GM12865 (cell line): ENCODE data around the gene CLBA1.

Experiments used
- DNase-seq: peaks from one replicate; pipeline ENCODE4 v3.0.0; 2010; ENCODE audit warnings: low read depth
- H3K4me3 ChIP-seq: 2 replicates; pipeline ENCODE4 v1.5.1; 2011; ENCODE audit warnings: mild to moderate bottlenecking, low read depth, low read length, control low read depth
- TF ChIP-seq, protein P1 (sequence below): IDR thresholded peaks from 2 replicates; pipeline ENCODE4 v1.5.1; 2011; ENCODE audit warnings: low read length, control low read depth, low read depth, inconsistent platforms; ENCODE audit not compliant: insufficient read depth; ENCODE audit errors: missing control alignments

Gene CLBA1

DNA sequence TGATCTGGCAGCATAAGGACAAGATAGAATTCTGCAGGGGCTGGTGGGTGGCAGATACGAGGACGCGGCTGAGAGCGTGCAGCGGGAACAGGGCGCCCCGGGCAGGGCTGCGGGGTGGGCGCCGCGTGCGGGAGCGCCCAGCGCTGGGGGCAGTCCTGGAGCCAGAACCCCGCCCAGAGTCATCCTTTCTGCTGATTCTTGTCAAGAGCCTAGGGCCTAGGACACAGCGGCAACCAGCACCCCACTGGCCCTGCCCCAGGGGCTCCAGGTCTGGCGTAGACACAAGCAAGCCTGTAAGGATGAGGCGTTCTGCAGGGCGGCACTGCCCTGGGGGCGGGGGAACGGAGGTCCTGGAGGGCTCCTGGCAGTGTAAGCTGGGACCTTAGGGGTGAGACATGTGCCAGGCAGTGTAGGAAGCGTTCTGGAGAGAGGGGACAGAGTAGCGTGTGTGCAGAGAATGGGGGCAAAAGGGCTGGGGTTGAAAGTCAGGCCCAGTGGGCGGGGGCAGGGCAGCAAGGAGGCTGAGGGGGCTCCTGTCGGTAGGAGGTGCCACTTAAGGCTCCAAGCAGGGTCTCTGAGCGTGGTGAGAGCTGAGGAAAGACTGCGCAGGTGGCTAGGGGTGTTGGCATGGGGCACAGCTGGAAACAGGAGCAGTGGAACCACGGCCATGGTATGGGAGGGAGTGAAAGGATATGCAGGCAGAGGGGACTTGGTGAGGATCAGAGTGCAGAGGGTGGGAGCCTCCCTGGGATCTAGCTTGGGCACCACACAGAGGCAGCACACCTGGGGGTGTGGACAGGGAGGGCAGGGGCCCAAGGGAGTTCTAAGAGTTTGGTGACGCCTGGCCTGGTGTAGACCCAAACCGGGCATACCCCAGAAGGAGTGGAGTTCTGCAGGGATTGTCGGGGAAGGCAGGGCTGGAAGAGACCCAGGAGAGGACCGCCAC lies 6.6 kb upstream of the CLBA1 start:
- no peak overlapping the region for H3K4me3 ChIP-seq
- DNase-seq, result no peak
- TF ChIP-seq, protein P1, sequence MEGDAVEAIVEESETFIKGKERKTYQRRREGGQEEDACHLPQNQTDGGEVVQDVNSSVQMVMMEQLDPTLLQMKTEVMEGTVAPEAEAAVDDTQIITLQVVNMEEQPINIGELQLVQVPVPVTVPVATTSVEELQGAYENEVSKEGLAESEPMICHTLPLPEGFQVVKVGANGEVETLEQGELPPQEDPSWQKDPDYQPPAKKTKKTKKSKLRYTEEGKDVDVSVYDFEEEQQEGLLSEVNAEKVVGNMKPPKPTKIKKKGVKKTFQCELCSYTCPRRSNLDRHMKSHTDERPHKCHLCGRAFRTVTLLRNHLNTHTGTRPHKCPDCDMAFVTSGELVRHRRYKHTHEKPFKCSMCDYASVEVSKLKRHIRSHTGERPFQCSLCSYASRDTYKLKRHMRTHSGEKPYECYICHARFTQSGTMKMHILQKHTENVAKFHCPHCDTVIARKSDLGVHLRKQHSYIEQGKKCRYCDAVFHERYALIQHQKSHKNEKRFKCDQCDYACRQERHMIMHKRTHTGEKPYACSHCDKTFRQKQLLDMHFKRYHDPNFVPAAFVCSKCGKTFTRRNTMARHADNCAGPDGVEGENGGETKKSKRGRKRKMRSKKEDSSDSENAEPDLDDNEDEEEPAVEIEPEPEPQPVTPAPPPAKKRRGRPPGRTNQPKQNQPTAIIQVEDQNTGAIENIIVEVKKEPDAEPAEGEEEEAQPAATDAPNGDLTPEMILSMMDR, result no peak

DNA sequence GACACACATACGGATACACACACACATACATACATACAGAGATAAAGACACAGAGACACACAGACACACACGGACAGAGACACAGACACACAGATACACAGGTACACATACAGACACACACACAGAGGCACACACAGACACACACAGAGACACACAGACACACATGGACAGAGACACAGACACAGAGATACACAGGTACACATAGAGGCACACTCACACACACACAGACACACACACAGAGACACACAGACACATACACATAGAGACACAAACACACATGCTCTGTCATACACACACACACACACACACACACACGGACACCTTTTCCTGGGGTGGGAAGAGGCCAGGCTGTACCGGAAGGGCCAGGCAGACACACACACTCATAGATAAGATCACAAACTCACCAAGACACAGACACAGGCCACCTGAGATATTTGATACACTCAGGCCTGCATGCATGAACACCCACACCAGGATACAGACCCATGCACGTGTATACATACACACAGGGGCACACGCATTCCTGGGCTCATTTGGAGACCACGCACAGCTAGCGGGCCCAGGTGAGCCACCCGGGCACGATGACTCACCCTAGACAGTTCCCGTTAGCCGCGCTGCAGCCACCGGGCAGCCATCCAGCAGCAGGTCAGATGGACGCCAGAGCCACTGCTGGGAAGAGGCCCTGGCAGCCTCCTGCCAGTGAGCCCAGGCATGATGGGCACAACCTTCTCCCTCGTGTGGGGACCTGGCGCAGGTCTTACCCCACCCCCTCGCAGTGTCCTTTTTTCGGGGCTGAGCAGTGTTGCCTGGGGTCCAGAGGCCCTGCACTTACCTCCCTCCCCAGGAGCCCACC lies 5.6 kb upstream of the CLBA1 start:
- TF ChIP-seq, protein P1, result no peak
- DNase-seq, result no peak
- no peak overlapping the region for H3K4me3 ChIP-seq

DNA sequence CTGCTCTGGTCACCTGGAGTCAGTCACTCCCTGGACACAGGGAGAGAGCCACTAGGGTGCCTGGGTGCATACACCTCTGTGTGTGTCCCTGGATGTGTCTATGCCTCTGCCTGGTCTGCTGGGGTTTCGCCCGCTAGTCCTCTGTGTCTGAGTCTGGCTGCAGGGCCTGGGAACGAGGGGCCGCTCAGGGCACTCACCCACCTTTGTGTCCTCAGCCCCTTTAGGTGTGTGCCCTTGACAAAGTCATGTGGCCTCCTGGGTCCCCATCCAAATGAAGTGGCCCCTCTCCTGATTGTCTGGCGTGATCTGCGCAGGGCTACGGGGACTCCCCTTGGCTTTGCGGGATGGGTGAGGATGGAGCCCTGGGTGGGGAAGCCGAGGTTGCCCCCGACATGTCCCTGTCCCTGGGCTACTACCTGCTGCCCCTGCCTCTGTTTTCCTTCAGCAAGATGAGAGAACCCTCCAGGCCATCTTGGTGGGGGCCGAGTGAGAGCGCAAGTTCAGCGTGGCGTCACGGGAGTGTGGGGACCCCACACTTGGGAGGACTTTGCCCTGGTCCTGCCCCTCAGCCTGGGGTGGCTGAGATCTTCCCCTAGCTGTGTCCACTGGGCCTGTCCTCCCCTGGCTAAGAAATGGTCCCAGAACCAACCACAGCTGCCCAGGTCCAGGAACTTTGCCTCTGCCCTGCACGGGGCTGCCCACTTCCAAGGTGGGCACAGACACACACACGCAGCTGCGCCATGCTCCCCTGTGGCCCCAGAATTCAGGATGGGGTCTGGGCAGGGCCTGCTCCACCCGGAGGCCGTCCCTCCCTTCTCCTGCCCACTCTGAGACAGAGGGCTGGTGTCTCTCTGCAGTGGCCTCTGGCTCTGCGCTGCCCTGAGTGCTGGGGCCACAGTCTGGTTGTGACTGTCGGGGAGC lies 4.7 kb upstream of the CLBA1 start:
- no peak for DNase-seq
- TF ChIP-seq, protein P1, result no peak
- no peak overlapping the region for H3K4me3 ChIP-seq

DNA sequence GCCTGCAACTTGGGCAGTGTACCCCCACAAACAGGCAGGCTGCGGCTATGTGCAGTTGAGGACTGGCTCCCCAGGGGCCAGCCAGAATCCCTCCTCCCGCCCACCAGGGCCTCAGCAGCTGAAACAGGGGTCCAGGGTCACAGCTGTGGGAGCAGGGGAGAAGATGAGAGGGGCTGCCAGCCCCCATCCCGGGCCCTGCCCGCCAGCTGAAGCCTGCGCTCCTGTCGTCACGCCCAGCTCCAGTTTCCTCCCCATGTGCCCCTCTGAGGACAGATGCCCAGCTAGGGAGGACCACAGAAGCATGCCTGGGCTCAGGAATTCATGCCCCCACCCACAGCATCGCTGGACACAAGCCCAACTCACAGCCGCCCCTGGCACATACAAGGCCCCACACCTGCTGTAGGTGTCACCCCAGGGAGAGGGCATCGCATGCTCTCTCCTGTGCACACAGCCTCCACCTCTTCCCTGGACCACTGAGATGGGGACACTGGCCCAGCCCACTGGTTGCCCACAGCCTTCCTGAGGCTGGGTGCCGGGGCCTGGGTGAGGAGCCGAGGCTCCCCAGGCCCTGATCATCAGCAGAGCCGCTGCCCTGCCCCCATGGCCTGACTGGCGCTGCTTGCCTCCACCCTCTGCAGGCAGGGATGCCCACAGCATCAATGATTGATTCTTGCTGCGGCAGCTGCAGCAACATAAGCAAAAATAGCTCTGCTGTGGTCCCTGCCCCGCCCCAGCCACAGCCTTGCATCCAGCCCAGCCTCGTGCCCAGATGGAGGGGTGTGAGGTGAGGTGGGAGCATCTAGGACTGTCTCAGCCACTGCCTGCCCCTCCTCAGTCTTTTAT lies 3.7 kb upstream of the CLBA1 start:
- TF ChIP-seq, protein P1, result no peak
- H3K4me3 ChIP-seq, result no peak overlapping the region
- DNase-seq, result no peak

DNA sequence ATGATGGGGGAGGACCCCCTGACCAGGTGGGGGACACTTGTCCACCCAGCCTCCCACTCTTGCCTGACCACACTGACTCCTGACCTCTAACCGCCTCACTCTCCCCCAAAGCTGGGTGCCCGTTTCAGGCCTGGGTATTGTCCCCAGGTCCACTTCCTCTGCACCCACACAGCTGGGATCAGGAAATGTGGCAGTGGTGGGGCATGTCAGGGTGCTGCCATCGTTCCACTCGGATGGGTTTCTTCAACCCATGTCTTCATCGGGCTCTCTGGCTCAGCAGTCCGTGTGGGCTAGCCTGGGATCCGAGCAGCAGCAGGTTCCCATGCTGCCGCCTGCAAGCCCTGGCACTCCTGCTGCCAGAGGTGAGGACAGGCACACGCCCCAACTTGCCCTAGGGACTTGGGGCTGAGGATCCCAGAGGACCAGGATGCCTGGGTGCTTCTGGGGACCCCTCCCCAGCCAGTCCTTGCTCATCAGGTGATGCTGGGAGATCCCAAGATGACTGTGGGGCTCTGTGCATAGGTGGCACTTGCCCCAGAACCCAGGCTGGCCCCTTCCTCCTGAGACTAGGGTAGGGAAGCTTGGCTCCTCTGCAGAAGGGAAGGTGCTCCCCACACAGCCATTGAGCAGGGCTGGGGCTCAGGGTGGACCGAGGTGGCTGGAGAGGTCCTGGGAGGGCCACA lies 2.9 kb upstream of the CLBA1 start:
- TF ChIP-seq, protein P1, result no peak
- DNase-seq, result no peak
- H3K4me3 ChIP-seq, result no peak overlapping the region
